Measurements from ENCODE around the gene ITGB4.

The ITGB4 gene

DNA sequence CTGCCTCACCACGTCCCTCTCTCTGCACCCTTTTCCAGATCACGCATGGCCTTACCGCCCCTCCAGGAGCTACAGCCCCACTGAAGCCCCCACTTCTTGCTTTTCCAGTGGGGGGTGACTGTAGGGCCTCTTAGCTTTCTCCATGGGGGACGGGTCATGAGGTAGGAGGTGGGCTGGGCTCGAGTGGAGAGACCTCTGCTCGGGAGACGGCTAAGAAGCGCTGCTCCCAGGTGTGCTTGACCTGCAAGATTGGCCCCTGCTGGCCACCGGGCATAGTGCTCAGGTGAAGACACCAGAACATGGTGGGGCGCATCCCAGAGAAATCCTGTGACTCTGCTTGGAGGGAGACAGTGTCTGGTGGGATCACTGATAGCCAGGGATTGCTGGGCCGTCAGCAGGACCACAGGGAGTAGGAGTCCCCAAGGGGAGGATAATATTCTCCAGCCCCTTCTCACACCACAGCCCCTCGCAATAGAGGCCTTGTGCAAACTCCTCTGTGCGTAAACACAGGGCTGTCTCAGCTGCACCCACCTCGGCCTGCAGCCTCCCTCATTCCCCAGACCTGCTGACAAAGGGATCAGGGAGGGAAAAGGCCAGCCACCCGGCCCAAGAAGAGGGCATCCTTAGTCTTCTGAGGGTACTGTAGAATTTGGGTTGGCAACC, 52.7 kb downstream of the ITGB4 start:
- peak; percentile 26 for DNase-seq

- DNase-seq = no peak
These were observed 53.3 kb downstream of the ITGB4 start for GRCh38 chr17:75774471-75774990.

GRCh38 chr17:75774991-75775668, 53.9 kb downstream of the ITGB4 start:
- DNase-seq = peak; percentile 52

DNA sequence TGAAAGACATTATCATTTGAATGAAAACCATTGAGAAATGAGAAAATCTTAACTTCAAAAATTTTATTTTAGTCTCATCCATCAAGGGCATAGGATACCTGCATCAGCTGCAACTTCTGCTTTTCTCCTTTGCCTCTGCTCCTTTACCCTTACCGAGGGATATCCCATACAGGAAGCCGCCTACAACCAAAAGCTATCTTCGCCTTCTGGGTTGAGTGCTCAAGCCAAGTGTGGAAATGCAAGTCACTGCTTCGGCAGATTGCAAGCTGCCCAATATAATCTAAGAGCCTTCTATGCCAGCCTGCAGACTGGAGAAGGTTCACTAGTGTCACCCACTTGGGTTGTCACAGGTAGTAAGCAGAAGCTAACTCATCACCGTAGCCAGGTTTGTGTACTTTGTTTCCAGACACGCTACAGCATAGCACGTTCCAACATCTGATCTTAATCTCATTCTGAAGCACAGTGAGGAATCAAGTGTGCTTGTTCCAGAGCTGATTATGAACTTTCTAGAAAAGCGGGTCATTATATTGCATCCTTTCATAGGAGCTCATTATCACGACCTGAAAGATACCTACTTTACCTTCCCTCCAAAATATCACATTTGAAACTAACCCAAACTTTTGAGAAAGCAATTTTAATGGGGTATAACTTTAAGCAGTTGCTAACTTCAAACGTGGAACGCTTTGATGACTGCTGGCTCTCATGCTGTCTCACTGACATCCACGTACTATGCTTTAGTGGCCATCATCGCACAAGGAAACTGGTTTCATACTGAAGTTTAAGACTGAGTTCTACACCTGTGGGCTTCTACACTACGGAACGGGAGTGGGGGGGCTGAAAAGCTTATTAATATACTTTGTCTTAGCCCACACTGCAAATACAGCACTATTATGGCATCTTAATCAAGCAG, 55.4 kb downstream of the ITGB4 start:
- peak; percentile 86 for DNase-seq

- DNase-seq = no peak
These were observed 56.1 kb downstream of the ITGB4 start for GRCh38 chr17:75777296-75777922.

DNA sequence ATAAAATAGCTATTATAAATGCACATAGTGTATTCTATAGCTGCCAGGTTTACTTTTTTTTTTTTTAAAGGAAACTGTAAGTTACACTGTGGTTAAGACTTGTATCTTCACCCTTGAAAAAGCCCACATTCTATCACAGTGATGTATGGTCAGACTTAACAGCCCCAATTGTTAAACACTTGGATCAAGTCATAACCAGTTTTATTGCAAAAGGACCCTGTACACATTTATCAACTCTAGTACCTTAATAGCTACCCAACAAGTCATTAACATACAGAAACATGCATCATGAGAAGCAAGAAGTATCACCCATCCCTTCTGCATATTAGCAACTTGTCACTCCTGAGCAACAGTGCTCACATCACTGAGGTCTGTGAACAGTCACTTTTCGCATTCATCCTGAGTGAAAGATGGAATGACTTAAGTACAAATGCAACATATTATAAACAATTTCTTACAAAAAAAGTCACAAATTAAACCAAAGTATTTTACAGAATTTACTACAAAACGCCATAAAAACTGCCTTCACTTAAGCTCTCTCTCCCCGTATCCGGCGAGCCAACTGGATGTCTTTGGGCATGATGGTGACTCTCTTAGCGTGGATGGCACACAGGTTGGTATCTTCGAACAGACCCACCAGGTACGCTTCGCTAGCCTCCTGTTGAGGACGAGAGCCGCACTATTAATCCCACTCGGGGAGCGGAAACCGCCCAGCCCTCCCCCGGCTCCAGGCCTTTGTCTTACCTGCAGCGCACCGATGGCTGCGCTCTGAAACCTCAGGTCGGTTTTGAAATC, 57.0 kb downstream of the ITGB4 start:
- peak; percentile 71 for DNase-seq

DNA sequence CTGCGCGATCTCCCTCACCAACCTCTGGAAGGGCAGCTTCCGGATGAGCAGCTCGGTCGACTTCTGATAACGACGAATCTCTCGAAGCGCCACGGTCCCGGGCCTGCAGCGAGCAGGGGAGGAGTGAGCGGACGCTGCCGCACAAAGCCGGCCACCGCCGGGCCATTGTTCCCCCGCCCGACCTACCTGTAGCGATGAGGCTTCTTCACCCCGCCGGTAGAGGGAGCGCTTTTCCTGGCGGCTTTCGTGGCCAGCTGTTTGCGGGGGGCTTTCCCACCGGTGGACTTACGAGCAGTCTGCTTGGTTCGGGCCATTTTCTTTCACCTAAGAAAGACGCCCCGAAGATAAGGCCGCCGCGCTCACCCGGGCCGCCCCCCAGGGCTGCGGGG, 57.6 kb downstream of the ITGB4 start:
- peak; percentile 87 for DNase-seq

DNA sequence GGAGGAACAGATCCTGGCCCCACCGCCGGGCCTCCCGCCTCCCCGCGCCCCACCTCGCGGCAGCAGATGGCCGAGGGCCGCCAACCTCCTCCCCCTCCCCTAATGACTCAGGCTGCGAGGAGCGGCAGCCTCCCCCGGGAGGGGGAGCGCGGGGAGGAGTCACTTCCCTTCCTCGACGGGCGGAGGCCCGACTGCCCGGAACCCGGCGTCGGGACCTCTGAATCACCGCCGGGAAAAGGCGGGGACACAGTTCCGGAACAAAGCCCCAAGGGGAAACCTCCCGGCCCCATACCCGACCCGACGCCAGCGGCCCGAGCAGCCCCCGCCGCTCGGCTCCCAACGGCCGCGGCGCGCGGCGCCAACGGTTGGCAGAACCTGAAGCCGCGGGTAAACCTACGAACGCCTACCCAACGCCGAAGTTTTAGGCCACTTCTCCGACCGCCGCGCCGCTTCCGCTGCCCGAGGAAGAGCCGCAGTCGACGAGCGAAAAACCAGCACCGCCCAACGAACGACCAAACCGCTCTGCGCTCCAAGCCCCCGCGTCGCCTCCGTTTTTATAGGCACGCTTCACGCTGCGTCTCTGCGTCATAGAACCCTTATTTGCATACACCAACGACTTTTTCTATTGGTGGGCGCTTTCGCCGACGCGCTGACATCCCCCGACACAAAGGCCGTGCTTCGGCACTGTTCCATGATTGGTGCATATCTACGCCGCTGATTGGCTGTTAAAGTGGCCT, 58.2 kb downstream of the ITGB4 start:
- DNase-seq = peak; percentile 100

DNA sequence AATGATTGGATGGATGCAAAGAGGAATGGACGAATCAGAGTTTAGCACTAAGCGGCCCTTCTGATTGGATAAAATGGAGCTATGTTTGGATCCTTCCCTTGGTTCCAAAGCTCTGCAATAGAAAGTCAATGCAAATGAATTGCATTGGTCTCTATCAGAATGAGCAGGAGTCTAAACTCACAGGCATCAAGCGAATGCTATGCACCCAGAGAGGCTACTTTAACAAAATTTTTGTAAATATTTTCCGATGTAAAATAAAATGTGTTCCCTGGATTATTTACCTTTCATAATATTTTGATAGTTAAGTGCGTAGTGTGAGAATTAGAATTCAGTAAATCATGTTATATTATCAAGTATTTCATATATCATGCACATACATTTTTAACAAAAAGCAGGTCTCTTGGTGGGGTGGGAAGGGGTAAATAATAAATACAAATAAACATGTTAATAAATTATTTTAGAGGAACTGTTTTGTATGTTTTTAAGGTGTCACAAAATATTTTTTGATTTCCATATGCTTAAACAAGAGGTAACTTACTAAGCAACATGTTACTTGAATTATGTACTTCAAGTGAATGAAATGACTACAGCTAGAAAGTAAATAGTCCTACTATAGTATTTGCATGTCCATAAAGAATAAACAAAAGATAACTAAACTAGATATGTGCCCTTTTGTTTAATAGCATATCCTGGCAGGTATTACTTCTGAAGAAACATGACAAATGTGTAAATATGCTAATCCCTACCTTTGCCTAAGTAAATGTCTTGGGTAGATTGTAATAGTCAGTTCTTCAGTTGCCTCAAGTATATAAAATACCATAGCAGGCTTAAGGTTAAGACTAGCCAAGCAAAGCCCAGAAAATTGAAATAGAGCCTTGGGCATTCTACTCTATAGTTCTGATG, 59.0 kb downstream of the ITGB4 start:
- DNase-seq = no peak

GRCh38 chr17:75783069-75783783, 62.0 kb downstream of the ITGB4 start:
- peak; percentile 92 for DNase-seq

DNA sequence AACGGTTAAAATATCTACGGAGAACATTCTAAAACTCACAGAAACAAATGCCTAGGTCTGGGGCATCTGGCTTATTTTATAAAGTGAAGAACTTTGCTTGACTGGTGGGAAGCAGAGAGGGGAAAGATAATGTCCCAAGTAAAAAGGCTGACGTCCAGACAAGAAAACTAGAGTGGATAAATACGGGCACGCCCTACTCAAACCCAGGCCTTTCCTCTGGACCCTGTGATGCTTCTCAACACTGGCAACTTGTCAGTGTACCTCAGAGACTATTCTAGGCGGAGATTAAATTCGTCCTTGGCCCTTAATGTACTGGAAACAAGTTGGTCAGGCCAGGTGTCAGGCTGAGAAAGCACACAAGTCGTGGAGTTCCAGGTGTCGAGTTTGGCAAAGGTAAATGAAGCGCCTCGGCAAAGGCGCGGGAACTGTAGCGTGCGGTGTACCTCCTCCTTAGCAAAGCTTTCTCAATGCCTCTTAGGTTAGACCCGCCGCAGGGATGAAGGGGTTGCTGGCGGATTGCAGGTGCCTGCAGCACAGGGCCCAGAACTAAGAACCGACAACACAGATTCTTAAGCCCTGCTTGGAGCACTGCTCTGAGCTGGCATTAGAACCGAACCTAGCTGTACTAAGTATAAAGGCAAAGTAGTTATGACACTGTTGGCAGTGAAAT, 62.7 kb downstream of the ITGB4 start:
- DNase-seq = peak; percentile 79

DNA sequence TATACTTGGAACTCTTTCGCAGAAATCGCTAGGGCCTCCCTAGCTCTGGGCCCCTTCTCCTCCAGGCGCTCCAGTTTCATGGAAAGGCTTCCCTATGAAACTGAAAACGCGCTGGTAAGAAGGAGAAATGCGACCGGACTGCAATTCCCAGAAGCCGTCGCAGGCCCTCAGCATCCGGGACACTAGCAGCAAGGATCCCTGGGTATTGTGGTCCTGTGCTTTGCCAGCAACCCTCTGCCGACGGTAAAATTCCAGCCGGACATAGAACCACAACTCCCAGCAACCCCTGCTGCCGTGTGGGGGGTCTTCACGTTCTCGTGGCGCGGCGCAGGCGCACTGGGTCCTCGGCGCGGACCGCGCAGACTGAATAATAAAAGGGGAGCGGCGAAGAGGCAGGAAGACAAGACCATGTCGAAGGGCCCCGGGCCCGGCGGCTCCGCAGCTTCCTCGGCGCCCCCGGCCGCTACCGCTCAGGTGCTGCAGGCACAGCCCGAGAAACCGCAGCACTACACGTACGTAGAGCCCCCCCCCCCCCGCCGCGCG, 63.3 kb downstream of the ITGB4 start, which contains the start of gene UNK:
Gene UNK (plus strand): TSS at position 334 of the 543 bp plus-strand sequence. CDS start 75 bp downstream, at position 409.
- peak; percentile 99 for DNase-seq

GRCh38 chr17:75785016-75785890, 64.0 kb downstream of the ITGB4 start:
- DNase-seq = peak; percentile 97

GRCh38 chr17:75791254-75791653, 70.0 kb downstream of the ITGB4 start:
- DNase-seq = no peak

DNA sequence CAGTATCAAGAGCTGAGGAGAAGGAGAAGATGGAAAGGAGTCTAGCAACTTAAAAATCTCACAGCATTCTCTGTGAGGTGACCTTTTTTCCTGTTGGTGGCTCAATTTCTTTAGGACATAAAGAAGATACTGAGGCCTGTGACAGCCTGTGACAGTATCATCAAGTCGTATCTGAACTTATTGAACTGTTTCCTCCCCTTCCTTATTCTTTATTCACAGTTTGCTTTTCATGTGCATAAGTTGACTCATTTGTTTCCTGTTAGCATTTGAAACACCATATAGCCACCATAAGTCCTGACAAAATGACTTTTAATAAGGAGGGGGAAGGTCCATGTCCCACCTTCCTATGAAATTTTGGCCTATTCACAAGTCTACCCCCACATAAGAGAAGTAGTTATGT, 72.2 kb downstream of the ITGB4 start:
- DNase-seq = no peak

GRCh38 chr17:75795820-75796607, 74.8 kb downstream of the ITGB4 start:
- DNase-seq = no peak

DNA sequence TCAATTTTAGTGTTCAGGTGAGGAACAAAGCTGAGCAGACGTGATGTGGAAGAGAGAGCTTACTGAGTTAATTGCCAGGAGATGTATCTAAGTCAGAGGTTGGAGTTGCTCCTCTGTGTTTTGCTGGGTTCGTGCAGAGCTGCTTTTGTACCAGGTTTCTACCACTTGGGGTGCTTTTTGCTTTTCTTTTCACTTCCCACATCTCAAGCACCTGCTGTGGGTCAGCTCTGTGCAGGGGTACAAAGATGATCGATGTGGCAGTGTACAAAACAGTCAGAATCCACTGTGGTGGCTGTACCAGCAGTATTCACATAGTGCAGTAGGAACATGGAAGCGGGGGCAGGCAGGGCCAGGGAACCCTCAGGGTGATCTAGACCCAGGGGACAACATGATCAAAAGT, 78.1 kb downstream of the ITGB4 start:
- no peak for DNase-seq
